Liver (tissue), 3 donors: Measurements from ENCODE around the gene NBPF20.
"Not testable (repeated sequence)": the region's sequence is repeated elsewhere in the genome, so short reads cannot be mapped to it uniquely, and the experiment has no call there.

Experiments used
- EGR1 ChIP-seq, 2 donors: IDR thresholded peaks; 2 replicates each; pipeline ENCODE4 v1.6.1; 2016 to 2018; ENCODE audit warnings: antibody characterized with exemption in 2 of 2, low read depth in 2 of 2
- FOXA2 ChIP-seq: IDR thresholded peaks from 2 replicates; pipeline ENCODE4 v1.6.1; 2016; ENCODE audit warnings: antibody characterized with exemption
- JUND ChIP-seq, 2 donors: IDR thresholded peaks; 2 replicates each; pipeline ENCODE4 v1.6.1; 2016; ENCODE audit warnings: antibody characterized with exemption in 2 of 2
- RAD21 ChIP-seq, 2 donors: IDR thresholded peaks; 2 replicates each; pipeline ENCODE4 v1.6.1; 2016; ENCODE audit warnings: antibody characterized with exemption in 2 of 2, mild to moderate bottlenecking in 2 of 2
- REST ChIP-seq: IDR thresholded peaks from 2 replicates; pipeline ENCODE4 v1.6.1; 2016; ENCODE audit warnings: antibody characterized with exemption, mild to moderate bottlenecking
- RXRA ChIP-seq, 2 donors: IDR thresholded peaks; 2 replicates each; pipeline ENCODE4 v1.6.1; 2017 to 2018; ENCODE audit warnings: antibody characterized with exemption in 2 of 2, mild to moderate bottlenecking in 1 of 2
- TAF1 ChIP-seq: conservative IDR thresholded peaks from 2 replicates; pipeline ENCODE4 v1.6.1; 2016; ENCODE audit warnings: antibody characterized with exemption, mild to moderate bottlenecking
- YY1 ChIP-seq: IDR thresholded peaks from 2 replicates; pipeline ENCODE4 v1.6.1; 2016; ENCODE audit warnings: antibody characterized with exemption, mild to moderate bottlenecking
- TF ChIP-seq, protein P1 (sequence below): IDR thresholded peaks from 2 replicates; pipeline ENCODE4 v1.6.1; 2016; ENCODE audit warnings: antibody characterized with exemption
- TF ChIP-seq, protein P2 (sequence below): fragments of 150-350 bp; IDR thresholded peaks from 2 replicates; pipeline ENCODE4 v1.5.1; 2017; ENCODE audit warnings: improper control_type of control experiment, low read depth, low read length; ENCODE audit not compliant: missing input control
- TF ChIP-seq, protein P3 (sequence below): IDR thresholded peaks from 2 replicates; pipeline ENCODE4 v1.6.1; 2016; ENCODE audit warnings: antibody characterized with exemption
- donor health status: healthy.
- donor health status: healthy.

GRCh38 chr1:145471365-145471764 is 46.0 kb upstream of the NBPF20 start:
- TF ChIP-seq REST; EGR1 (IDR thresholded peaks at IDR 0.05; ENCODE audit: low read depth in 2 of 2); RXRA (IDR thresholded peaks at IDR 0.05); RAD21 (IDR thresholded peaks at IDR 0.05); YY1; JUND (IDR thresholded peaks at IDR 0.05); FOXA2; TAF1: not testable (repeated sequence)
- TF ChIP-seq, protein P1, sequence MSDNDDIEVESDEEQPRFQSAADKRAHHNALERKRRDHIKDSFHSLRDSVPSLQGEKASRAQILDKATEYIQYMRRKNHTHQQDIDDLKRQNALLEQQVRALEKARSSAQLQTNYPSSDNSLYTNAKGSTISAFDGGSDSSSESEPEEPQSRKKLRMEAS = not testable (repeated sequence)
- TF ChIP-seq, protein P2, sequence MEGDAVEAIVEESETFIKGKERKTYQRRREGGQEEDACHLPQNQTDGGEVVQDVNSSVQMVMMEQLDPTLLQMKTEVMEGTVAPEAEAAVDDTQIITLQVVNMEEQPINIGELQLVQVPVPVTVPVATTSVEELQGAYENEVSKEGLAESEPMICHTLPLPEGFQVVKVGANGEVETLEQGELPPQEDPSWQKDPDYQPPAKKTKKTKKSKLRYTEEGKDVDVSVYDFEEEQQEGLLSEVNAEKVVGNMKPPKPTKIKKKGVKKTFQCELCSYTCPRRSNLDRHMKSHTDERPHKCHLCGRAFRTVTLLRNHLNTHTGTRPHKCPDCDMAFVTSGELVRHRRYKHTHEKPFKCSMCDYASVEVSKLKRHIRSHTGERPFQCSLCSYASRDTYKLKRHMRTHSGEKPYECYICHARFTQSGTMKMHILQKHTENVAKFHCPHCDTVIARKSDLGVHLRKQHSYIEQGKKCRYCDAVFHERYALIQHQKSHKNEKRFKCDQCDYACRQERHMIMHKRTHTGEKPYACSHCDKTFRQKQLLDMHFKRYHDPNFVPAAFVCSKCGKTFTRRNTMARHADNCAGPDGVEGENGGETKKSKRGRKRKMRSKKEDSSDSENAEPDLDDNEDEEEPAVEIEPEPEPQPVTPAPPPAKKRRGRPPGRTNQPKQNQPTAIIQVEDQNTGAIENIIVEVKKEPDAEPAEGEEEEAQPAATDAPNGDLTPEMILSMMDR = not testable (repeated sequence)
- TF ChIP-seq, protein P3, sequence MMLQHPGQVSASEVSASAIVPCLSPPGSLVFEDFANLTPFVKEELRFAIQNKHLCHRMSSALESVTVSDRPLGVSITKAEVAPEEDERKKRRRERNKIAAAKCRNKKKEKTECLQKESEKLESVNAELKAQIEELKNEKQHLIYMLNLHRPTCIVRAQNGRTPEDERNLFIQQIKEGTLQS = not testable (repeated sequence)
